AG08396 (cell line): ENCODE results near the gene LCN10.
"Not testable (repeated sequence)": the region's sequence is repeated elsewhere in the genome, so short reads cannot be mapped to it uniquely, and the experiment has no call there.

Experiments used
- DNase-seq: peaks from one replicate; pipeline ENCODE4 v3.0.0; 2012; ENCODE audit warnings: low spot score, mixed read lengths

Gene LCN10

DNA sequence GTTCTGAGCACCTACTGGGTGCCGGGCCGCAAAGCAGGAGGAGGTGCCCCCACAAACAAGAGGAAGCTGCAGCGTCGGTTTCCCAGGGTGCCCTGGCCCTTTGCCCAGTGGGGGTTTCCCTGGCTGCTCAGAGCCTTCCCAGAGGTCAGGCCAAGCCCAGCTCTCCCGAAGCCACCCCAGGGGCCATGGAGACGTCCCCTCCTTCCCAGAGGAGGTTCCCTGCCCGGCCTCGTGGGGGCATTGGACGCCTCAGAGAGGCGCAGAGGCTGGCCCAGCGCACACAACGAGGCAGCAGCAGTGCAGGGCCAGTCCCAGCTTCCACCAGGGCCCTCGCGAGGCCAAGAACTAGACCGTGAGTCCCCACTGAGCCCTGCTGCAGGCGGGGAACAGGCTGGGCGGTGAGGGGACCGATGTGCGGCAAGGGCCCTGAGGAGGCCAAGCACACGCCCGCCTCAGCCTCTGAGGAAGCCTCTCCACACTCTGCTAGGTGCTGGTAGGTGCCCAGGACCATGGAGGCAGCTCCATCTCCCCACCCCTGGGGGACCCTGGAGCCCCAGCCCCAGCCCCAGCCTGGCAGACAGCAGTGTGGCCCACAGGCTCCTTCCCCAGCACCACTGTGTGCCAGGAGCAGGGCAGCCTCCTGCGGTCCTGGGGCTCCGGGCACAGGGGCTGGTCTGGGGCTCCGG is 23.4 kb downstream of the LCN10 start:
- DNase-seq: no peak

DNA sequence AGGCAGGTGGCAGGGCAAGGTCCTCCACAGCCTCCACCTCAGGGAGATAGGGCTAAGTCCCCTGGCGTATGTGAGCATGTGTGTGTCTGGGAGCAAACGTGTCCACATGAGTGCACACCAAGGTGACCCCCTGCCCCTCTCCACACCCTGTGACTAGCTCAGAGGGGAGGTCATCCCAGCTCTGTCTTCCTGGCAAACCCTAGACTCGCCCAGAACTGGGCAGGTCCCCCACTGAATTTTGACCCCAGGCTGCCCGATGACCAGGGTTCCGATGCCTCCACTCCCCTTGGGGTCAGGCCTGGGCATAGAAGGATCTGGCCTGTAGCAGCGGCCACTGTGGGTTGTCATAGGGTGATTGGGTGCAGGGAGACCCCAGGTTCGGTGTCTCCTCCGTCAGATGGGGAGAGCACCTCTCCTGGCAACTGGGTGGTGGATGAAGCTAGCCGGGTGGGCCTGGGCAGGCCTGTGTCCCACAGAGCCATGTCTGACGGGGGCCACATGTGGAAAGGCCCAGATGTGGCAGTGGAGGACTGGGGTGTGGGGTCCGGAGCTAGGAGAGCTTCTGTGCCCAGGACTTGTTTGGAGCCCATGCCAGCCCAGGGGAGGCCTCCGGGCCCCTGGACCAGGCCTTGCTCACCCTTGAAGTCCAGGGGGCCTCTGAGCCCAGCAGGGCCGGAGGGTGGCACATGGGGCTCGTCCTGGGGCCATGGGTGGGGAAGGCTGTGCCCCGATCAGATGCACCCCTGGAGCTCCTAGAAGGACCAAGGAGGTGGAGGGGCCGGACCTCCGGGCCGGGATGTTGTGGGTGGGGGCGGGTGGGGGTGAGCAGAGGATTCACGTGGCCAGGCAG is 24.2 kb downstream of the LCN10 start:
- no peak for DNase-seq

- no peak for DNase-seq
Measured at GRCh38 chr9:136717399-136717798, 25.3 kb downstream of the LCN10 start.

DNA sequence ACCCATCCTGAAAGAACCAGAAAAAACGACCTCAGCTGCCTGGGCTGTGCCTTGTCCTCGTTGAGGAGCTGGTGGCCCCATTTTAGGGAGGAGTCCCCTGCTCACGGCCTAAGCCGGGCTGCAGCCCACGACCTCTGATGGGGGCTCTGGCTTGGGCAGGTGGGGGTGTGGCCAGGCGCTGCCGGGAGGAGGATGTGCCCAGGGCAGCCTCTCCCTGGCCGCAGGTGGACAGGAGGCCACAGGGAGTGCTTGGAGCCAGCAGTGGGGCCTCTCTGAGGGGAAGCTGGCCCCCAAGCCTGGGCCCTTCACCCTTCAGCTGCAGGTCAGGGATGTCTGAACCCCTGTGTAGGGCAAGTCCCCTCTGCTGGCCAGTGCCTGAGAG is 27.9 kb downstream of the LCN10 start:
- no peak for DNase-seq

- DNase-seq: no peak
Measured at GRCh38 chr9:136714096-136714892, 28.4 kb downstream of the LCN10 start.

DNA sequence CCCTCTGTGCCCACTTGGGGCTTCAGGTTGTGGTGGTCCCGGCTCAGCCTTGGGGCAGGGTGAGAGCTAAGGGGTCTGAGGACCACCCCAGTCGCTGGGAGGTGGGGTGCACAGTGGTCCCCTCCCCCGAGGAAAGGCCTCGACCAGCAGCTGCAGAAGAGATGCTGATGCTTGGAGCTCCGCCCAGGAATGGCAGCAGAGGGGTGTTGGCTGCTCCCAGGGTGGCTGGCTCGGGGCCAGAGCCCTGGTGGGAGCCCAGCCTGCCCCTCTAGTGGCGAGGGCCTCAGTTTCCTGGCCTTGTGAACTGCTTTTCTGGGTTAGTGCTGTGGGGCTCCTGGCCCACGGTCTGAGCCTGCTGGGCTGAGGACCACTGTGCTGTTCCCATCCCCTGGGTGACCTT is 29.2 kb downstream of the LCN10 start:
- DNase-seq: no peak

- DNase-seq: no peak
Measured at GRCh38 chr9:136712690-136713544, 29.8 kb downstream of the LCN10 start.

- DNase-seq: no peak
Measured at GRCh38 chr9:136711751-136712689, 30.7 kb downstream of the LCN10 start, which contains the start of gene DIPK1B. DIPK1B (plus strand) TSS chr9:136712572; CDS start chr9:136712666, 94 bp downstream.

GRCh38 chr9:136711219-136711648 is 31.5 kb downstream of the LCN10 start:
- not testable (repeated sequence) for DNase-seq

- DNase-seq: no peak
Measured at GRCh38 chr9:136710543-136710942, 32.2 kb downstream of the LCN10 start.

DNA sequence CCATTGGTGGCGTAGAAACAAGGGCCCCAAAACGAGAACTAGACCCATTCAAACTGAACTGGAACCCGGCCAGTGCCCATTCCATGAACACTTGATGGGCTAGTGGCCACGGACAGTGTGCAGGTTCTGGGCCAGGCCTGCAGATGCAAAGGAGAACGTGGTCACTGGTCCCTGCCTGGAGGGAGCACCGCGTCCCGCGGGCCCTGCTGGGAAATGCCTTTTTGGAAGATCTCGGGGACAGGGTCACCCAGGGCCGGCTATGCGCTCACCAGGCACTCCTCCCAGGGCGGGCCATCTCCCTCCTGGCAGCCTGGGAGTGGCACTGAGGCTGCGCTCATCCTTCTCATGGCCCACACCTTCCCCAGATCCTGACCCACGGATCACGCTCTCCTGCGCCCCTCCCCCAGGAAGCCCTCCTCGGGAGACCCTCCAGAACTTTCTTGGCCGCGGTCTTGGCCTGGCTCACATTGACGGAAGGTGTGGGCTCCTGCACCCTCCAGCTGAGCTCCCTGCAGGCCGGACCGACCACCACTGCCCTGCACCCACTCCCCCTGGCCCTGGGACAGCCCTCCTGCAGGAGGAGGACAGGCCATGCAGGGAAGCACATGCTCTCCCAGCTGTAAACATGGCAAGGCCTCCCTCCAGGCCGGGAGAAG is 33.2 kb downstream of the LCN10 start:
- DNase-seq: no peak

DNA sequence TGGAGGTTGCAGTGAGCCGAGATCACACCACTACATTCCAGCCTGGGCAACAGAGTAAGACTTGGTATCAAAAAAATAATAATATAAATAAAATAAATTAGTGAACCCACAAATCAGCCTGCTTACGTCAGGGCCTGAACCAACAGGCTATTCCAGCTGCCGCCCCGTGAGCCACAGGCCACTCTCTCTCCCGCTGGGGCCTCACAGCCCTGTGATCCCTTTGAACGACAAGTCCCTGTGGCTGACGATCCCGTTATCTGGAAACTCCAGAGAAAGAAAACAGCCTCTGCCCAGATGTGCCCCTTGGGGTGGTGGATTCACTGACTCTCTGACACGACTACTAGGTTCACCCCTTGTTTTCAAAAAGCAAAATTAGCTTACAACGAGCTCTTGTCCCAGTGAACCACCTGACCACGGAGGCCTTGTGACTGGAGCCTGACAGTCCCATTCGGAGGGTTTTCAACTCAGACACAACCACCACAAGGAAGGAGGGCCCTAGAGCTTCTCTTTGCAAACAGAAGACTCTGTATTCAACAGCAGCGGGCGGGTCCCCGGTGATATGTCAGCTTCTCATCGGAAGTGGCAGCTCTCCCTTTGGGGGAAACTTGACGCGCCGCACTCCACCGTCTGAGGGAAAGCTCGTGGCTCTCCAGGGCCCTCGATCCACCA is 34.8 kb downstream of the LCN10 start:
- DNase-seq: no peak

- DNase-seq: no peak
Measured at GRCh38 chr9:136707011-136707410, 35.7 kb downstream of the LCN10 start.

- DNase-seq: no peak
Measured at GRCh38 chr9:136705564-136705963, 37.2 kb downstream of the LCN10 start.

- DNase-seq: not testable (repeated sequence)
Measured at GRCh38 chr9:136704741-136705140, 38.0 kb downstream of the LCN10 start.

- DNase-seq: no peak
Measured at GRCh38 chr9:136703276-136703860, 39.4 kb downstream of the LCN10 start.

- DNase-seq: no peak
Measured at GRCh38 chr9:136701668-136702053, 41.1 kb downstream of the LCN10 start.

- no peak for DNase-seq
Measured at GRCh38 chr9:136700959-136701667, 41.6 kb downstream of the LCN10 start.
